HG02571 (cell line): Measurements from ENCODE around the gene NOL4L.

ENCODE experiments used
- ATAC-seq: cut with Tn5 transposase; IDR thresholded peaks from one replicate; pipeline ENCODE4 v1.9.1; 2021; ENCODE audit warnings: mild to moderate bottlenecking, moderate library complexity; ENCODE audit not compliant: unreplicated experiment

The NOL4L gene

DNA sequence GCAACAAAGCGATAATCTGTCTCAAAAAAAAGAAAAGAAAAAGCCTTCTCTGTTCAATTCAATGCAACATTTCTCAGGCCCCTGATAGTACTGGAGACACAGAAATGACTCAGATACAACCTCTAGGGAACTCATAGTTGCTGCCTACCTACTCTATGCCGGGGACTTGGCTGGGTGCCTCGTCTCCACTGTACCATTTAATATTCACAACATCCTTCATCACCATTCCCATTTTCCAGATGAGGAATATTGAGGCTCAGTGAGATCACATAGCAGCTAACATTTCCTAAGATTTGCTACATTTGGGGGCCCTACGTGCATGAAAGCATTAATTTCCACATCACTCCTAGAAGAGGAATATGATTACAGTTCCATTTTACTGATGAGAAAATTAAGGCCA lies 7.5 kb downstream of the NOL4L start:
- ATAC-seq = no peak

DNA sequence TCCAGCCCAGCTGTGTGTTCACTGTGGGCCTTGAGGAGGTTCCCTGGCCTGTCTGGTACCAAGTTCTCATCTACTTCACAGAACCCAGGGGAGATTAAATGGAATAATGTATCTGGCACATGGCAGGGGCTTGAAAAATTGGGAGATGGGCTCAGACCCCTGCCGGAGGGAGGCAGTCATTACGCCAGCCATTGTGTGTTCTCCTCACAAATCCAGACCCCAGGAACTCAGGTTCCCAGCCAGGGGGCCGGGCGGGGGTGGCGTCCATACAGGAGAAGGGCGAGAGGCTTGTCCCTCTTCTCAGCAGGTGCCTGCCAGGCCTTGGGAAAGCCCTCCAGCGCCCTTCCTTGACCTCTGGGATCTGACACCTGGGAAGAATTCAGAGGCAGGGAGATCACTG lies 8.1 kb downstream of the NOL4L start:
- ATAC-seq = no peak

DNA sequence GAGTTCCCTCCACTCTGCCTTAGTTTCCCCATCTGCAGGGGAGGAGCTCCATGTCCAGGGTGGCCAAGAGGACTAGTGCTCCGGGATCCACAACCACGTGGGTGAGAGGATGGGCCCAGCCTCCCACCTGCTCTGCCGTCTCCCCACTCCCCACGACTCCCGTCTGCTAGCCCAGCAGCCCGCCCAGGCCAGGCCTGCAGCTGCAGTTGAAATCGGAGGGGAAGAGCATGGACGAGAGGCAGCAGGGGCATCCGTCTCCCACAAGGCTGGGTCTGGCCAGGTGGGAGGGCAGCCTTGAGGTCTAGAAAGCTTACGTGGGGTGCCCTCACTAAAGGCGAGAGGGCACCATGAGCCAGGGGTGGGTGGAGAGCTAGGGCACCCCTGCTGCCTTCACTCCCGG lies 8.6 kb downstream of the NOL4L start:
- no peak for ATAC-seq

DNA sequence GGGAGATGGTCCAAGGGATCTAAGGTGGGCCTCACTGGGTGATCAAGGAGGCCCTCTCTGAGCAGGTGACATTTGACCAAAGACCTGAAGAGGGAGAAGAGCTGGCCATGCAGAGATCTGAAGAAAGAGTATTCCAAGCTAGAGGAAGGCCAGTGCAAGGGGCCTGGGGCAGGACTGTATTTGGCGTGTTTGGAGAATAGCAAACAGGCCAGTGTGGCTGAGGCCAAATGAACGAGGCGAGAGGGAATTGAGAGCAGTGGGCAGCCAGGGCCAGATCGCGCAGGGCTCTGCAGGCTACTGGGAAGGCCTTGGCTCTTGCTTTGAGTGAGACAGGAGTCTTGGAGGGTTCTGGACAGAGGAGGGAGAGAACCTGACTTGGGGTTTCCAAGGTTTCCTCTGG lies 9.3 kb downstream of the NOL4L start:
- ATAC-seq = no peak

DNA sequence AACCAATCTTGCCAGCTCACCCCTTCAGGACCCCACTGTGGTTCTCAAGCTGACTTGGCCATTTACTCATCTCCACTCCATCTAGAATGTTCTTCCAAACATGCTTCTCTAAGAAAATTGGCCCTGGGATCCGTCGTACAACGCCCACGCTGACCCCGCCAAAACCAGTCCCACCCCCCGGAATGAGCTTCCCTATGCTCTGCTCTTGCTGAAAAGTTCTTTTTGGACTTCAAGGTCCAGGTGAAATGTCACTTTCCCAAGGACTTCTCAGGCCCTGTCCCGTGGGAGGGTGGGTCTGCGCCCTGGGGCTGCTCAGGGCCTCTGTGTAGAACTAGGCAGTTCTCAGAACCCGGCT lies 9.9 kb downstream of the NOL4L start:
- no peak for ATAC-seq

DNA sequence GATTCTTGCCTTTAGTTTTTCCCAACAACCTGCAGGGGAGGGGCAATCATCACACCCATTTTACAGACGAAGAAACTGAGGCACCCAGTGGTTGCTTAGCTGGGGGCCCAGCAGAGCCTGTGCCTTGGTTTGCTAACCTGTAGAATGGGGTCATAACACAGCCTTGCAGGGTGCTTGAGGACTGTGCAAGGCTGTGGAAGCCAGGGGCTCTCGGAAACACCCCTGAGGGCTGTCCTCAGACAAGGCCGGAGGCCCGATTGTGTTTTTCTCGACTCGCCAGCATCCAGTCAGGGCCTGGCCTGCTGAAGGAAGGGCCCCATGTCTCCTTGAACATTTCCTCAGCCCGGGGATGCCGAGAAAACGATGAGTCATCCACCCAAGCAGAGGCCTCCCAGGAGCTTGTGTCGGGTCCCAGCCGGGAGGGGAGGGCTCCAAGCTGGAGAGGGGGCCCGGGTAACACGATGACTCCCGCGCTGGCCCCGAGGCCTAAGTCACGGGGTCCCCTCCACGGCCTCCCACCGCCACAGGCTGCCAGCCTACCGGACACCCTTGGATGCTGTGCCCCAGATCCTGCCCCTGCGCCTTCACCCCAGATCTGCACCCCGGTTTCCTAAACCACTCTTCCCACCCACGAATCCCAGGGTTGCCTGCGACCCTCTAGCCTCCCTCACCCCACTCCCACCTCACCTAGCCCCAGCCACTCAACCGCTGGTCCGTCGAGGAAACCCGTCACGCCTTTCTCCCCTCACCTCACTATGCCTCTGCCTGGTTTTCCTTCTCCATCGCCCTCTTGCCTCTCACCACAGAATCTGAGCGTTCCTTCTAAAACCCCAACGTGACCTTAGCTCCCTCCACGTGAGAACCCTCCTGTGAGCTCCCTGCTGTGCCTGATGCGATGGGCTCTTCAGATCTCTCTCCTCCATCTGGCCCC lies 10.6 kb downstream of the NOL4L start:
- no peak for ATAC-seq

DNA sequence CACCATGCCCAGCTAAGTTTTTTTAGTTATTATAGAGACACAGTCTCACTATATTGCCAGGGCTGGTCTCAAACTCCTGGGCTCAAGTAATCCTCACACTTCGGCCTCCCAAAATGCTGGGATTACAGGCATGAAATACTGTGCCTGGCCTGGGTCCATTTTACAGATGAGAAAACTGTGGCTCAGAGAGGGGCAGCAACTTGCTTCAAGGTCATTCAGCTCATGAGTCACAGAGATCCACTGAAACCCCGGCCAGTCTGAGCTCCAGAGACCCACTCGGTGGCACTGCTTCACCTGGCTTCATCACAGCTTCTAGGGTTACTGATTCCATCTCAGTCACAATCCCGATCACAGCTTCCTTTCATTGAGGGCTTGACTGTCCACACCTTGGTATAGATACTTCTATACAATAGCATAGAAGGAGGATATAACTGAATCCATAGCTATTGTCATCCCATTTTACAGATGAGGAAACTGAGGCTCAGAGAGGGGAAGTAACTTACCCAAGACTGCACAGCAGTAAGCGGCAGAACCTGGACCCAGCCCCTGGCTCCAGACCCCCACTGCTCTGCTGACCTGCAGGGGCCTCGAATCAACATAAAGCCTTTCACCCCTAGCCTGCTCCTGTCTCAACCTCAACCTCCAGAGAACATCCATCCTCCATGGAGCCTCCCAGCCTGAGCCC lies 11.8 kb downstream of the NOL4L start:
- ATAC-seq = no peak

DNA sequence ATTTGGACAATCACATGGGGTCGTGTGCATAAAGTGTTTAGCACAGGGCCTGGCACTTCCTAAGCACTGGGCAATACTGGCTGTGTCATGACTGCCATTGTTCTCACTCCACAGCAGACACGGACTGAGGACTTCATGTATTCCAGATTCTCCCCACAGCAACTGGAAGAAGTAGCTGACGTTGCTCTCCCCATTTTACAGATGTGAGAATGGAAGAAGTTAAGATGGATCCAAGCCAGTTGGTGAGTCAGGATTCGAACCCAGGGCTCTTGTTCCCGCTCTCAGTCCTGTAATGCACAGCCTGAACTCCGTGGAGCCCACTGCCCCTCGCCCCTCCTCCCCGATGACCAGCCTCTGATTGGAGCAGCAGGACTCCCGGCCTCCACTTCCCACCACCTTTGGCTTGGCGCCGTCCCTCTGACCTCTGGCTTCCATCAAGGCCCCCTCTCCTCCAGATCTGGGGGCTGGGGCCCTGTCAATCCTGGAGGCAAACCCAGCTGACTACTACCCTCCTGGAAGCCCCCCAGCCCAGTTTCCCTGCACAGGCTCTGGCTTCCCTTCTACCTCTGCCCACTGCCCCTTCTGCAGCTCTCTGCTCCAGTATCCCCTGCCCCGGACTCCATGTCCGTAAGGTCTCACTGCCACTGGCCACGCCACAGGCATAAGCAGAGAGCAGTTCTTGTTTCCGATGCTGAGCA lies 12.7 kb downstream of the NOL4L start:
- no peak for ATAC-seq

DNA sequence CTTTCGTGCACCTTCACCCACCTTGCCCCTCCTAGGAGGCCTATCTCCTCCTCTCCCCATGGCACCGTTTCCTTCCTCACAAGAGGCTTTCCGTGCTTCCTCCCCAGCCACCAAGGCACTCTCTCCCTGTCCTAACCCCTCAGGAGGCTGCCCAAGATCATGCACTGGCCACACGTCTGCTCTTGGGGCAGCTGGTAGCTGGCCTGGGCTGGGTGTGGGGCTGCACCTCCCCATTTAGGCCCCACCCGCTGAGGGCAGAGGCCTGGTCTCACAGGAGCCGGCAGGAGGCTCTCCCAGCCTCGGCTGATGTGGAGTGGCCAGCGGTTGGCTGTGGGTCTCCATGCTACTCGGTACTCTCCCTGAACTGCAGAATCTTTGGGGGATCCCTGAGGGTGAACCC lies 13.6 kb downstream of the NOL4L start:
- no peak for ATAC-seq

DNA sequence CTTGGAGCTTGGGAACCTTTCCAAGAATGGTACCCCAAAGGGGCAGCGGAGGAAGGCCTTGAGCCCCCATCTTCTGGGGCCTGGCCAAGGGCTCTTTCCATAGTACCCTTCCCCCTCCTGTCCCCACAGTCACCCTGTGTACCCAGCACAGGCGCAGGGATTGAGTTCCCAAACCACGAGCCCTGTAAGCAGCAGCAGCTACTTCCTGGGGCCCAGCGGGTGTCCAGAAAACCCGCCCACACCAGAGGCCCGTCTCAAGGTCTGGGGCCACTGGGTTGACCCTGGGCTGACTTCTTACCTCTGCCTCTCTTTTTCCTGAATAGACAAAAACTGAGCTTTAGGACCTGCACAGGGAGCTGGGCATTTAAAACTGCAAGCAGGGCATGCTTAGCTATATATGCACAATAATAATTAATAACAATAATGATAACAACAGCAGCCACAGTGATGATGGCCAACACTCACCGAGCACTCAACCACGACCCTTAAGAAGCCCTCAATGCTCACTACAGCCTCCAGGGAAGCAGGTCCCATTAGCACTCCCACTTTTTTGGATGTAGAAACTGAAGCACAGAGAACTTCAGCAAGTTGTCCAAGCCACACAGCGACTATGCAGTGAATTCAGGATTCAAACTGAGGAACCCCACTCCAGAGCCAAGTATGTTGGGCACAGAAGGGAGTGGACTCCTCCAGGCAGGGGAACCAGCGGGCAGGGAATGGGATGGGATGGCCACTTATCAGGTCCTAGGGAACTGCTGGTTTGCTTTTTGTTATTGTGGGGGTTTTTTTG lies 14.5 kb downstream of the NOL4L start:
- ATAC-seq = no peak

DNA sequence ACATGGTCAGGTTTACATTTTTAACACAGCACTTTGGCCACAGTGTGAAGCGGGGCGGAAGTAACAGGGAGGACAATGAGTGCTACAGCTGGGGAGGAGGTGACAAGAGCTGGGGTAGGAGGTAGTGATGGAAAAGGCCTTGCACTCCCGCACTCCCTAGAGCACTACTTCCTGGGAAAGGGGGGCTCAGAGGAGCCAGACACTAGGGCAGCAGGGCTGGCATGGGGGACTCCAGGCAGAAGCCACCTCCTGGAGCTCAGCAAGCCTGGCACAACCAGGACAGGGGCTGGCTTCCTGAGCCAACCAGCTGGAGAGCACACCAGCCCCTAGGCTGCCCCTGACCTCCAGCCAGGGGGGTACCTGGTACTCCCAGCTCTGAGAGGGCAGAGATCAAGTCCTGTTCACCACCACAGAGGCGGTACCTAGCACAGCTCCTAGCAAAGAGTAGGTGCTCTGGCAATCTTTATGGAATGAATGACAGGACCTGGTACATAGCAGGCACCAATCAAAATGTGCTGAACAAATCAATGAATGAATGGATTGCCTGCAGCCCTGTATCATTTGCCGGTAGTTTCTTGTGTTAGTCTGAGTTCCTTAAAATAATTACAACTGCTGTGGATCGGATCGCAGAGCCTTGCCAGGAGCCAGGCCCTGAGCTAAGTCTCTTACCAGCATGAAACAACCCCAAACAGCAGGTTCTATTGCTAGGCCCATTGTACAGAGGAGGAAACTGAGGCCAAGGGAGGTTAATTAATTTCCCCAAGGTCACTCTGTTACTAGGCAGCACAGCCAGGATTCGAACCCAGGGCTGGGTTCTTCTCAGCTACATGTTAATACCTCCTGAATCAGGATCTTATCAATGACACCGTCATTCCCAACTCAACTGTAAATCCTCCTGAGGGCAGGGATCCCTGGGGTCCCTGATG lies 15.5 kb downstream of the NOL4L start:
- no peak for ATAC-seq

DNA sequence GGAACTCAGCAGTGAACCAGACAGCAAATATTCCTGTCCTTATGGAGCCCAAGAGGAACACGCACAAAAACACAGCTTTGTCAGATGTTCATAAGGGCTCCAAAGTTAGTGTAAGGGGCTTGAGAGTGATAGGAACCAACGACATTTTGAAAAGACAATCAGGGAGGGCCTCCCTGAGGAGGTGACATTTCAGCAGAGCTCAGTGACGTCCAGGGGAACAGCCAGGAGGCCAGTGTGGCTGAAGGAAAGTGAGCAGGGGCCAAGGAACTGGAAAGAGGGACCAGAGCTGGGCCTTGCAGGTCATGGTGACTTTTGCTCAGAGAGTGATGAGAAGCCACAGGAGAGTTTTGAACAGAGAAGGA lies 16.1 kb downstream of the NOL4L start:
- no peak for ATAC-seq

DNA sequence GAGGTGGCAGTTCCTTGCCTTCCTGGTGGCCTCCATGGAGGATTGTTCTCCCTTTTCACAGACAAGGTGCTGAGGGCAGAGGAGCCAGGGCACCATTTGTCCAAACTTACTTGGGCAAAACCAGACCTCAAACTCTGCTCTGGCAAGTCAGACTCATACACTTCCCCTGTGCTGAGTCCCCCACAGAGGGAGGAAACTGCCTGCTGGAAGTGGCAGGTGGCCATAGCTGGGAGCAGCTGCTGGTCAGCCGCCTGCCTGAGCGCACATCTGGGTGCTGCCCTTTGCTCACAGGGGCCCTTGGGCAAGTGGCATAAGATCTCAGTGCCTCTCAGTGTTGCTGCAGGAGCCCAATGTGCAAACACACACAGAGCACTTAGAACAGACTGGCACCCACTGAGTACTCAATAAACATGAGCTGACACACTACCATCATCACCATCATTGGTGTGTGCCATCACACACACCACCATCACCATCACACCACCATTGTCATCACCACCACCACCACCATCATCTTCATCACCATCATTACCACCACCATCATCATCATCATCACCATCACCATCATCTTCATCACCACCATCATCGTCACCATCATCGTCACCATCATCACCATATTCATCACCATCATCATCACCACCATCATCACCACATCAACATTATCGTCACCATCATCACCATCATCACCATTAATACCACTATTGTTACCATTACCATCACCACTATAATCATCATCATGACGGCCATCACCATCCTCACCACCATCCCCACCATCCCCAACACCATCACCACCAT lies 17.6 kb downstream of the NOL4L start:
- no peak for ATAC-seq

DNA sequence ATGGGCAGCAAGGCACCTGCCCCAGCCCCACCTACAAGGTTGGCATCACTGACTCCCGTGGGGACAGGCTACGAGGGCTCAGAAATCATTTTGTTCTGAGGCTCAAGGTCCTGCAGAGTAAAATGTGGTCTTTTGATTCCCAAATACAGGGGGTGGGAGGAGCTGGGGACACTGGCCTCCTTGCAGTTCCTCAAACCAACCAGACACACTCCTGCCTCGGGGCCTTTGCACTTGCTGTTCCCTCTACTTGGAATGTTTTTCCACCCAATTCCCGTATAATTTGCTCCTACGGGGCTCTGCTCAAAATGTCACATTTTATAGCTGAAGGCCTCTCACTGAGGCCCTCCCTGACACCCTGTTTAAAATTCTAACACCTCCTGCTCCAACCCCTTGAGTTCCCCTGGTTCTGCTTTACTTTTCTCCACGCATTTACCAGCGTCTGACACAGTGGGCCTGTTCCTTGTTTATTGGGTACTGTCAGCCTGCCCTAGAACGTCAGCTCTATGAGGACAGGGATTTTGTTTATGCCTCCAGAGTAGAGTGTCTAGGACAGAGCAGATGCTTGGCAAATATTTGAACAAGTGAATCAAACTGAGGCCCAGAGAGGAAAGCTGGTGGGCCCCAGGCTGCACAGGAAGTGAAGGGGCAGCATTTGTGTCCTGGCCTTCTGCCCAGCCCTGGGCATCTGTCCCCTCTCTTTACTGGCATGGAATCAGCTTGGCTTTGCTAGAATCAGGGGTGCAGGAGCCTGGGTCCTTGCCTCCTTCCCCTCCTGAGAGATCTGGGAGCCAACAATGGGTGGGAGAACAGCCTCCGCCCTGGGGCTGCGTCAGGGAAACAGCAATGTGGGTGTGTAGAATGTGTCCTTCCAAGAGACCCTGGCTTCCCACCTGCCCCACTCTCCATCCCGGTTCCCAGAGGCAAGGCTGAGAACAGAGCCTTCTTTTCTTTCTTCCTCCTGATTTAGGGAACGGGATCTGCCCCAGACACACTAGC lies 18.5 kb downstream of the NOL4L start:
- no peak for ATAC-seq

DNA sequence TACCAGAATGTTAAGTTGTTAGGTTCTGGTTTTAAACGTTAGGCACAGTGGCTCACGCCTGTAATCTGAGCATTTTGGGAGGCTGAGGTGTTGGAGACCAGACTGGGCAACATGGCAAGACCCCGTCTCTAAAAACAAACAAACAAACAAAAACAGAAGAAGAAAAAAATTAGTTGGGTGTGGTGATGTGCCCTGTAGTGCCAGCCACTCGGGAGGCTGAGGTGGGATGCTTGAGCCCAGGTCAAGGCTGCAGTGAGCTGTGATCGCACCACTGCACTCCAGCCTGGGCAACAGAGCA lies 19.4 kb downstream of the NOL4L start:
- no peak for ATAC-seq

DNA sequence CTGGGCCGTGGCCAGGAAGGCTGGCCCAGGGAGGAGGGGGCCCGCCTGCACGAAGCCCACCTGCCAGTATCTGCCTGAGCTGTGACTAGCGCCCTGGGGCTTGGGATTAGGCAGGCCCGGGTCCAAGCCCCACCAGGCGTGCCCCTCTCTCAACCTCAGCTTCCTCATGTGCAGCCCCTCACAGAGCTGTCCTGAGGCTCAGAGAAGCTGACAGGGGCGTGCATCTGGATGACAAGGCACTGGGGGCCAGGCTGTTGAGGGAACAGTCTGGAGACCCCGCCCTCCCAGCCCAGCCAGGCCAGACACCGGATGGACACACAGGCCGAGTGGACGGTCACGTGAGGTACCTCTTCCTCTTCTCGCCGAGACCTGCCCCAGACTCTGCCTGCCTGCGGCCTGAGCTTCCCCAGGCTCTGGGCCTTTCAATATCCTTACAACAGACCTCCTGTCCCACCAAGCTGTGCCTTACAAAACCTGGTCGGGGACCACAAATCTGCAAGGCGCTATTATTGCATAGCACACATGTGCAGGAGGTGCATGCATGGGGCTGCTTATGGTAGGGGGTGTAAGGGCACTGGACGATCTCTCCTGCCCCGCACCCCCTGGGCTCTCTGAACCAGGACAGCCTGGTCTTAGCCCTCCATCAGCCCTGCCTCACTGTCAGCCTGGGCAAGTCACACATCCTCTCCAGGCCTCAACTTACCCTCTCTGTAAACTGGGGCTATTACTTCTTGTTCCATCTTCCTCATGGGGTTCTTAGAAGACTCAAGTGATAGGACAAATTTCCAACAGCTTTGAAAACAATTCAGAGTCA lies 20.0 kb downstream of the NOL4L start:
- ATAC-seq = no peak

DNA sequence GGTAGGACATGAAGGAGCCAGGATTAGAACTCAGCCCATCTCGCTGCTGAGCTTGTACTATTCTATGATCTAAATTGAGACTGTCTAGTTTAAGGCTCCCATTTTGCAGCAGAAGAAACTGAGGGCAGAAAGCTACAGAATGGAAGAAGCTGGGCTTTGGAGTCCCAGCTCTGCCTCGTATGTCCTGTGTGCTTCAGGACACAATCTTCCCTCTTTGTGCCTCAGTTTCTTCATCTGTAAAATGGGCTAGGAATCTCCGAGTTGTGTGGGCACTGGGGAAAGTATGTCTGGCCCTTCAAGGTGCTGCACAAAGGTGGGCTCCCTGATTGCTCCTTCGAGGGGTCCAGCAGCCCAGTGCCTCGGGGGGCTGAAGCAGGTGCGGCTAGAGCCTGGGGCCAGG lies 20.7 kb downstream of the NOL4L start:
- no peak for ATAC-seq
